IPS-NIHi7 (cell line): Measurements from ENCODE around the gene WDR37.
"Not testable (repeated sequence)": the region's sequence is repeated elsewhere in the genome, so short reads cannot be mapped to it uniquely, and the experiment has no call there.

Experiments
- DNase-seq: peaks from one replicate; pipeline ENCODE4 v3.0.0; 2012; ENCODE audit warnings: mixed read lengths; ENCODE audit errors: extremely low spot score

WDR37 gene, protein sequence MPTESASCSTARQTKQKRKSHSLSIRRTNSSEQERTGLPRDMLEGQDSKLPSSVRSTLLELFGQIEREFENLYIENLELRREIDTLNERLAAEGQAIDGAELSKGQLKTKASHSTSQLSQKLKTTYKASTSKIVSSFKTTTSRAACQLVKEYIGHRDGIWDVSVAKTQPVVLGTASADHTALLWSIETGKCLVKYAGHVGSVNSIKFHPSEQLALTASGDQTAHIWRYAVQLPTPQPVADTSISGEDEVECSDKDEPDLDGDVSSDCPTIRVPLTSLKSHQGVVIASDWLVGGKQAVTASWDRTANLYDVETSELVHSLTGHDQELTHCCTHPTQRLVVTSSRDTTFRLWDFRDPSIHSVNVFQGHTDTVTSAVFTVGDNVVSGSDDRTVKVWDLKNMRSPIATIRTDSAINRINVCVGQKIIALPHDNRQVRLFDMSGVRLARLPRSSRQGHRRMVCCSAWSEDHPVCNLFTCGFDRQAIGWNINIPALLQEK

DNA sequence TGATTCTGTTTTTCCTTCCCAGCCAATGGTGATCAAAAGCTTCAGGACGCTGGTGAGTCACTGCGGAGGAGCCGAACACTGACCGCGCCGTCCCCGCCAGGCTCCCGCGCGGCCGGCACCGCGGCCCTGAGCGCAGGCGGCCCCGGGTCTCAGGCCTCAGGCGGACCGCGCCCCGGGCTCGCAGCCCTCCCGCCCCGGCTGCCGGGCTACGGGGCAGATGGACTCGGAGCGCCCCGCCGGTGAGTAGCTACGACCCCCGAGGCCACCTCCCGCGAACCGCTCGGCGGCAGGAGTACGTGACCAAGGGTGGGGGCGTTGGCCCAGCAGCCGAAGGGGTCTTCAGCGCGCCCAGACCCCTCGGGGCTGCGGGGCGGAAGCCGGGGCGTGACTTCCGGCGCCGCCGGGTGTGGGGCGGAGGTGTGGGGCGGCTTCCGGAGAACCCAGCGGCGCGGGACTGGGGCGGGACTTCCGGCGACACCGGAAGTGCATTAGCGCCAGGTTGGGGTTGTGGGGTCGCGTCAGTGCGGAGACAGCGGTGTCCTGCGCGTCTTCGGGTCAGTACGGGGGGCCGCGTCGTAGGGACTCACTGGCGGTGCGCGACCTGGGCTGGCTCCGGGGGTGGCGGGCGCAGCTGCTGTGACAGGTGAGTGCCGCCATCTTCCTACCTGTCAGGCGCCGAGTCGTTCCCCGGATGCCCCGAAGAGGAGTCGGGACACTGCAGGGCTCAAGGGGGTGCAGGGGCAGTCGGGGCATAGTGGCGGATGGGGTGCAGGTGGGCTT, at the start of gene WDR37:
Gene WDR37 (plus strand): TSS at position 60 of the 780 bp plus-strand sequence. CDS start 15,771 bp downstream, outside the sequence.
- peak; percentile 94 for DNase-seq

DNA sequence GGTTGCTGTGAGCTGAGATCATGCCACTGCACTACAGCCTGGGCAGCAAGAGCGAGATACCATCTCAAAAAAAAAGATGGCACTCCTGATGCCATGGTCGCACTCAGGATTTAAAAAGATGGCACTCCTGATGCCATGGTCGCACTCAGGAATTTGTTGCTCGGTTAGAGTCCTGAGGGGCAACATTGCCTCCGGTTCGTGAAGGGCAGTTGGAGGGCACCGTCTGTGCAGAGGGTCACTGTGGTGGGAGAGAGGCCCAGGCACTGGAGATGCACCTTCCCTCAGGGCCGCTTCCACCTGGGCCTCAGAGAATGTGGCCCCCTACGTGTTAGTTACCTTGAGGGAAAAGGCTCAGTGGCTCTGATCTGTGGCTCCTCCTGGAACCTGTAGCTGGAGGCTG, 49.6 kb upstream of the WDR37 start:
- DNase-seq, result no peak

DNA sequence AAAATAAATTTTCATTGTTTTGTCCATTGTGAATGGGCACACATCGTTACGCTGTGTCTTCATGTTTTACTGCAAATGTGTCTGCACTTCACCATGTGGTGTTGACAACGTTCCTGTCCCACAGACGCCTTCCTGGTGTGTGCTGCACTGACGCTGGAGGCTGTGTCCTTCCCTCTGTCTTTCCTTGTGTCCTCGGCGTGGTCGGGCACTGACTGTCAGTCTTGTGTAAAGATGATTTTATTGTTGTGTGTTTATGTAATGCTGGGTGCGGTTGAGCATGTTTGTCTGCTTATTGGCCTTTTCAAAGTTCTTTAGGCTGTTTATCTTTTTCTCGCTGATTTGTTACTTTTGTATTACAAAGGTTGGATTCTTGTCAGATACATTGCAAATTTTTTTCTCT, 48.6 kb upstream of the WDR37 start:
- DNase-seq, result no peak

DNA sequence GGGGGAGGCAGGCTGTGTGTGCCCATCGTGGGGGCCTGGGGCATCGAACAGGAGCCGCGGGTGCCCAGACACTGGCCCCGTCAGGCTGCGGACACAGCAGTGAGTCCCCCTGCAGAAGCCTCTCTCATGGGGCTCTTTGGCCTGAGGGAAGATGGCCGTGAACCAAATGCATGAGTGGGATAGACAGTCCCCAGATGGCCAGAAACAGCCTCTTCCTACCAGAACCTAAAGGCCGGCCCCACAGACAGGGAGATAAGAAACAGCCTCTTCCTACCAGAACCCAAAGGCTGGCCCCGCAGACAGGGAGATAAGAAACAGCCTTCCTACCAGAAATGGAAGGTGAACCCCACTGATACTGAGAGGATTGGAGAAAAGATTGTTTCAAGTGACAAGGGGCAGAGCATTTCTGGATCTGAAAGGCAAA, 47.1 kb upstream of the WDR37 start:
- no peak for DNase-seq

DNA sequence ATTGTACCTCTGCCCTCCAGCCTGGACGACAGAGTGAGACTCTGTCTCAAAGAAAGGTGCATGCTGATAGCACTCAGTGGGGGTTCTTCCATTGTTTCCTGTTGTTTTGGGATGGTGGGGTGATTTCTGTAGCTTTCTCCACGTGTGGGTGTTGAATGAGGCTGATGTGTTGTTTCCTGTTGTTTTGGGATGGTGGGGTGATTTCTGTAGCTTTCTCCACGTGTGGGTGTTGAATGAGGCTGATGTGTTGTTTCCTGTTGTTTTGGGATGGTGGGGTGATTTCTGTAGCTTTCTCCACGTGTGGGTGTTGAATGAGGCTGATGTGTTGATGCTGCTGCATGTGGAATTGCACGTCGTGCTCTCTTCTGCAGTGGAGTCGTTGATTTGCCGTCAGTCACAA, 46.2 kb upstream of the WDR37 start:
- not testable (repeated sequence) for DNase-seq

DNA sequence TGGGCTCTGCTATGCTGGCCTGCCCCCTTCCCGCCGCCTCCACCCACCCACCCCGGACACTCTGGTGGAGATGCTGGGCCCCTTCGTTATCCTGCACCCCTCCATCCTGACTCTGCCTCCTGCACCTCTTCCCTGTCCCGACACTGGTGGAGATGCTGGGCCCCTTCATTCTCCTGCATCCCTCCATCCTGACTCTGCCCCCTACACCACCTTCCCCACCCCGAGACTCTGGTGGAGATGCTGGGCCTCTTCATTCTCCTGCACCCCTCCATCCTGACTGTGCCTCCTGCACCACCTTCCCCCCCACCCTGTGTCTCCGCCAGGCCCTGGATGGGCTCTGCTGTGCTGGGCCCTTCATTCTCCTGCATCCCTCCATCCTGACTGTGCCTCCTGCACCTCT, 45.5 kb upstream of the WDR37 start:
- DNase-seq, result no peak

DNA sequence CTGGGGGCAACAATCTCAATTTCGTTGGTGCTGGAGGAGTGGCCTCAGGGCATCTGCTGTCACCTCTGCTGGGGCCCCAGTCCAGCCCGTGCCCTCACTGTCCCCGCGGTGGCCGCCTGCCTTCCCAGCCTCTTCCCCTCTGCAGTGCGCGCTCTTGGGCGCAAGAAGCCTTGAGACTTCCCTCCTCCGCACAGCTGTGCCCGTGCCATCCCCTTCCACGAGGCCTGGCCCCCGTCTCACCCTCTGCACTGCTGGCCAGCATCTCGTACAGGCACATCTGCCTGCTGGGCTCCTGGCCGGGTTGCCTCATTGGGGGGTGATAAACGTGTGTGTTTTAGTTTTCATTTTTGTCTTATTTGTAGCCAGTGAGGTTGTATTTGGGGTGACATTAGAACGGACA, 44.5 kb upstream of the WDR37 start:
- no peak for DNase-seq

DNA sequence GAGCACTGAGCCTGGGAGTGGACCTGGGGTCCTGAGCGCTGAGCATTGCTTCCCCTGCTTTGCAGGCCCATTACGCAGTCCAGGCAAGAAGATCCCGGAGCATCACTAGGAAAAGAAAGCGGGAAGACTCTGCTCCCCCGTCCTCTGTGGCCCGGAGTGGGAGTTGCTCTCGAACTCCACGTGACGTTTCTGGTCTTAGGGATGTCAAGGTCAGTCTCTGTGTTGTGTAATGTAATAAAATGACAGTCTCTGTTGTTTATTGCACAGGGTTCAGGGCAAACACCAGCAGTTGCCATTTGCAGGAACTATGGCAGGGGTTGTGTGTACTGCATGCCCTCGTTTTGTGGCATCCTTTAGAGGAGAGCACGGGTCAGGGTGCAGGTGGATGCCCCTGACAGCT, 40.5 kb upstream of the WDR37 start:
- no peak for DNase-seq

DNA sequence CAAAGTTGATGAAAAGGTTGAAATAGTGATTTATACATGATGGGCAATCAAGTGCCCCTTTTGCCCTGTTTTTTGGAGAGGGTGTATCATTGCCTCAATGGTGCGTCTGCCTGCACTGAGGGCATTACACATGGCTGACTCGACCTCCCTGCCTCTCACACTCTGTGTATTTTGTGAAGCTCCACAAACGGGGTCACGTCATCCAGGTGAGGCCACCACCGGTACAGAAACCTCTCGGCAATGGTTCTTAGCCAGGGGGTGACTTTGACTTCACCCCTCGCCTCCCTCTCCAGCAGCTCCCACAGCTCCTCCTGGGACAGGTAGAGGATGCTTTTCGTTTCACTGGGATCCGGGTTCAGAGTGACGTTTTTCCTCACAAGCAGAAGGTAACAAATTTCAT, 36.8 kb upstream of the WDR37 start:
- no peak for DNase-seq

DNA sequence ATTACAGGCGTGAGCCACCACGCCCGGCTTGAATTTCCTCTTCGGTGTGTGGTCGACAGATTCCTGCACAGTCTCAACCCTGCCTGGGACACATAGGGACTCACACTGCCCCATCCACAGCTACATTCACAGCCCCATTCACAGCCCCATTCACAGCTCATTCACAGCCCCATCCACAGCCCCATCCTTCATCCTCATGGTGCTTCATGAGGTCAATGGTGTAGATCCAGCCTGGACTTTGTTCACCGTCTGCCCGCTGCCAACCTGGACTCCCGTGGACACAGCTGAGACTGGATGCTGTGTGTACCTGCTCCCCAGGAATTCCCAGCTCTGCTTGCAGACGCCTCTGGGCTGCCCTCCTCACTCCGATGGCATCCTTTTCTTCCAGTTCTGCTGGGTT, 35.7 kb upstream of the WDR37 start:
- no peak for DNase-seq

DNA sequence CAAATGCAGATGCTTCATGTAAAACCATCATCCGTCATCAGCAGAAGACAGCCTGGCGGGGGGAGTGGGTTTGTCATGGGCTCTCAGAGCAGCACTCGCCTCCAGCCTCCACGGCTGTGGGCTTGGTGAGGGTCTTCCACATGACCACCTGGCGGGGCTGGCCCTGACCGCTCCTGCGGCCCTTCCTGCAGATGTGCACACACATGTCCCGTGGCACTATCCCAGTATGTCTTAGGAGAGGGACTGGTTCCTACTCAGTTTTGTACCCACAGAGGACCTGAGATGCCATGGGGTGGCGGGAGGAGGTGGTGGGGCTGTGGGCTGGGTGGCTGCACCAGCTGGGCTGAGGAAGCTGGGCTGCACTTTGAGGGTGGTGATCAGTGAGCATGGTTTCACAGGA, 35.2 kb upstream of the WDR37 start:
- DNase-seq, result no peak

DNA sequence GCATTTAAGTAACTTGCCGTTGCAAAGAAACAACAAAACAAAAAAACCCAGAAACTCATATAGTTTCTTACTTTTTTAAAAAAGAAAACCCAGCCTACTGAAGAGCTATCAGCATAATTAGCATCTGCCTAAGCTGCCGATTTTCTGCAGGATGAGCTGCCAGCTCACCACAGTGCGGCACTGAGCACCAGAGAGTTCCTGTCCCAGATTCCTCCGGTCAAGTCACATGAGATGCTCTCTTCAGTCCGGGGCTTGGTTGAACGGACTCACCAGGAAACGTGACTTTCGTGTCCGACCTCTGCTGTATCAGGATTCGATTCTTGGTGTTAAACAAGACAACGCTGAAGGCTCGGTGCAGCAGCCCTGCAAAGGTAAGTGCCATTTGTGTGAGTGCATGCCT, 33.8 kb upstream of the WDR37 start:
- no peak for DNase-seq

DNA sequence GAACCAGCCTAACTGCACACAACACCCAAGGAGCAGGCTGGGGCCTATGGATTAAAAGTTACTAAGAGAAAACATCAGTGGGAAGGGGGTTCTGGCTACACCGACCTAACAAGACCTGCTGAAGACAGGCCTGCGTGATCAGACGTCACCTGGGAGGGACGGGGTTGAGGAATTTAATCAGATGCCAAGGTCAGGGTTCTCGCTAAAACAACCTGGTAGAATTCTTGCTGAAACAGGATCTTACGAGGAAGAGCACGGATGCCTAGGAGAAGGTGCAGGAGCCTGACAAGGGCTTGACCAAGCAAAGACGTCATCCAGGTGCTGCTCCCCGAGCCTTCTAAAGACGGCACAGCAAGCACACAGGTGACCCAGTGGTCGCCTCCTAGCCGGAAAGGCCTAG, 32.1 kb upstream of the WDR37 start:
- no peak for DNase-seq

DNA sequence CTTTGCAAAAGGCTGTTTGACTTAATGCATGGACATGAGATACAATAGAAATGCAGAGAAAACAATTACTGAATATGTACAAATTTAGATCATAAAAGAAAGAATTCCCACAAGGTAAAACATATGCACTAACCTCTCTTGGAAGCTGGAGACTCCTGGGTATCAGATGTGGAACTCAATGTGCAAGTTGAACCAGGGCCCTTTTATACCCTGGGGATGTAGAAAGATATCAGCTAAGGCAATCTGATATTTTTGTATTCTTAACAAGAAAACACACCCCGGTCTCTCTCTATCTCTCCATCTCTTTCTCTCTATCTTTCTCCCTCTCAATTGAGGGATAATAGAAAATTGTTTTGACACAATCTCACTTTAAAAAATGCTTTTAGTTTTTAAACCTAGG, 30.5 kb upstream of the WDR37 start, which contains the start of gene IDI2:
Gene IDI2 (minus strand): TSS at position 177 of the 400 bp plus-strand sequence. CDS start 1,136 bp downstream, outside the sequence.
- no peak for DNase-seq

DNA sequence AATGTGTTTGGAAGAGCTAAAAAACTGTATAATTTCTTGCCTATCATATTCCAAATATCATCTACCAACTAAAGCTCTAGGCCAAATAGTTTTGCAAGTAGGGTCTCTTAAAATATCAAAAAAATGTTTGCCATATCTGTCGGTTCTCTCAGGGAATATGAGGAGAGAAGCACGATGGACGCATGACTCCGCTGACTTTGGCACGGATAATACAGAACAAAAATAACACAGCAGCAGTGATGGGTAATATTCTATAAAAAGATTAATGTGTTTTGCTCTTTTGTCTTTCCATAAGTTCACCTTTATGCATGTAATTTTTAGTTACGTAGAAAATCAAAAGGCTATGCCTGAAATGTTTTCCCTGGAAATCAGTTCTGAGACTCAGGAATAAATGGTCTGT, 29.6 kb upstream of the WDR37 start:
- no peak for DNase-seq

DNA sequence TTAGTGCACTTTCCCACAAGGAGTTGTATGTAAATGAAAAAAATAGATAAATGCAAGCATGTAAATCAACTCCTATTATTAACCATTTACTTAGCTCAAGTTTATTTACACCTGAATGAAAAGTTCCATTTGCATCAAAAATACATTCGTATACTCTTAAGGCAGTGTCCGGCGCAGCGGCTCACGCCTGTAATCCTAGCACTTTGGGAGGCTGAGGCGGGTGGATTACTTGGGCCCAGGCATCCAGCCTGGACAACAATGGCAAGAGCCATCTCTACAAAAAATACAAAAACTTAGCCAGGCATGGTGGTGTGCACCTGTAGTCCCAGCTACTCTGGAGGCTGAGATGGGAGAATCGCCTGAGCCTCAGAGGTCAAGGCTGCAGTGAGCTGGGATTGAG, 26.3 kb upstream of the WDR37 start:
- DNase-seq, result no peak

DNA sequence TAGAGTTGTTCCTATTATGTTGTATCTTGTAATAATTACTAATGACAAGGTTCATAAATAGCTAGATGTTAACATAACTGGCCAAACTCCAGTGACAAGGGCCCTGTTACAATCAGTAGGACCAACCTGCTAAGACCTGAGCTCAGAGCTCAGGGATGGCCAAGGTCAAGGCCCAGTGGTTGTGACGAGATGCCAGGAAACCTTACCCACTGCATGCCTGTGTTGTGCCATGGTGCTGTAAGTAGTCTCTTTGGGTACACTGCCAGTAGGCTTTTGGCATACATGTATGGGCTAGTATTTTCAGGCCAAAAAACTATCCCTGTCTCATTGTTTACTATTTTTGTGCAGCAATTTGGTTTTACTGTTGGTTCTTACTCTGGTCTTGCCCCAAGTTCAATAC, 22.6 kb upstream of the WDR37 start:
- DNase-seq, result no peak

DNA sequence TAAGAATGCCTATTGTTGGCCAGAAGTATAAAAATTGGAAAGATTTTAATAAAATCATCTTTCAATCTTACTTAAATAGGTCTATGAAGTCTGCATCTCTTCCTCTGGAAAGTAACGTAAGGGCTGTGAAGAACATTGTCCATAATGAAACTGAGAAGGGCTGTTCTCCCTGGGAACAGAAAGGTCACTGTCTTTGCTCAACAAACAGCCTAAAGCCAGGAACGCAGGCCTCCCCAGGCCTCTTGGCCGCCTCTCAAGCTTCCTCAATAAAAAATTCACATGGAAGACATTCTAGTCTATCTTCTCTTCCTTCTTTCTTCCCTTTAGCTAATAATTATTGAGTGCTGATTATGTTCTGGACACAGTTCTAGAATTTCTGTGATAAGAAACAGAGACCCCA, 21.4 kb upstream of the WDR37 start:
- no peak for DNase-seq

DNA sequence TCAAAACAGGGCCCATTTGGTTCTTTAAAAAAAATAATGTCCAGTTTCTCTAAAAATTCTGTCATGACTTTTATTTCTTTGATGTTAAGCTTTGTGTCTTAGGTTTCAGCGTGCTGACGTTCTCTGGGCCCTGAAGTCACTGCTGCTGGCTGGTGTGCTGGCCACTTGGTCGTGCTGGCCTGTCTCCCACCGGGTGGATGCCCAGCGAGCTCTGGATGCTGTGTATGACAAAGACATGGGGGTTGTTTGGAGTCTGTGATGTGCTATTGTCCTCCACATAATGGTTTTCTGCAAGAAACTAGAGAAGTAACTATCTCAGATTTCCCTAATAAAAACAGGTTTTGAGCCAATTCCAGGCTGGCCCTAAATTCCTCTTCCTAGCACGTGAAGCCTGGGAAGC, 21.0 kb upstream of the WDR37 start:
- no peak for DNase-seq

DNA sequence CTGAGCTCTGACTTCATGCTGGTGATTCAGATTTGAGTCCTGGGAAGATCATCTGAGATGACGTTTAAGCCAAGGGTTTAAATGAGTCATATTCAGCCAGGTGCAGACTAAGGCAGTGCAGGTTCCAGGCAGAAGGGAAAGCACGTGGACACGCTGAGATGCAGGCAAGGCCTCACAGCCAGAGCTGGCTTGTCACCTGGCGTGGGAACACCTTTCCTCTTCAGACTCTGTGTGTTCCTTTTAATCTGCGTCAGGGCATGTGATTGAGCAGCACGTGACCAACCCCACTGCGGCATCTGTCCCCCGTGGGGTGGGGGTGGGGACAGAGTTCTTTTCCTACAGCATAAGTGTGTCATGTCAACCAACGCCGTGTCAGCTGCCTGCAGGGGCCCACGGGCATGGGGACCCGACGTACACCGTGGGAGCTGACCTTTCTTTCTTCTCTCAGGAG, 19.8 kb upstream of the WDR37 start:
- no peak for DNase-seq

DNA sequence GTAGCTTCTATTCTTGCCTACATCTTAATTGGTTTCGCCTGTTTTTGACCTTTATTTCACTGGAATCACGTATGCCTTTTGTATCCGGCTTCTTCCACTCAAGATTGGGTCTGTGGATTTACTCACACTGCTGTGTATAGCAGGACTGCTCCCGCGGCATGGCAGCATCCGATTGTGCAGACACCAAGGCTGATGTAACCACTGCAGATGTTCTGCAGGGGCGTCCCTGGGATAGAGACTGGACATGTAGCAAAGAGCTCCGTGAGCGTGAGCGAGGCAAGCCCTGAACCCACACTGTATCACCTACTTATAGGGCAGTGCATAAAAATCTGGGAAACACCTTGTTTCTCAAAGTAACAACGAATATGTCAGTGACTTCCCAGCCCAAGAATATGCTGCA, 19.1 kb upstream of the WDR37 start:
- no peak for DNase-seq

DNA sequence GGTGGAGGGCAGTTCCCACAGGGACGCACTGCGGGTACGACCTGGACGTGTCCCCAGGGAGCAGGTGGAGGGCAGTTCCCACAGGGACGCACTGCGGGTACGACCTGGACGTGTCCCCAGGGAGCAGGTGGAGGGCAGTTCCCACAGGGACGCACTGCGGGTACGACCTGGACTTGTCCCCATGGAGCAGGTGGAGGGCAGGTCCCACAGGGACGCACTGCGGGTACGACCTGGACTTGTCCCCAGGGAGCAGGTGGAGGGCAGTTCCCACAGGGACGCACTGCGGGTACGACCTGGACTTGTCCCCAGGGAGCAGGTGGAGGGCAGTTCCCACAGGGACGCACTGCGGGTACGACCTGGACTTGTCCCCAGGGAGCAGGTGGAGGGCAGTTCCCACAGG, 17.4 kb upstream of the WDR37 start:
- not testable (repeated sequence) for DNase-seq

DNA sequence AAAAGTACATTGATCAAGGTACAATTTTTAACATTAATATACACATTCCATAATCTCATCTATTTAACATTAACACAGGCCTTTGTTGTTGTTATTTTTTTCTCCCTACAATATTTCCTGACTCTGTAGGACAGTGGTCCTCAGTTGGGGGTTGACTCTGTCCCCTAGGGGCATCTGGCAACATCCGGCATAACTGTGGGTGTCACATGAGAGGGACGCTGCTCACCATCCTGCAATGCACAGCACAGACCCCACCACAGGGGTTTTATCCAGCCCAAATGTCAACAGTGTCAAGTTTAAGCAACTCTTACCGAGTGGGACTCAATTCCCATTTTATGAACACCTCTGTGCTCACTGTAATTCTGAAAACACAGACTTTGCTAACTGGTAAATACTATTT, 16.1 kb upstream of the WDR37 start:
- DNase-seq, result no peak
